ENCODE data around the gene TNFRSF9.
A peak's percentile ranks its signal among the peaks of the same experiment; 100 is the strongest.
"Not testable (repeated sequence)": the region's sequence is repeated elsewhere in the genome, so short reads cannot be mapped to it uniquely, and the experiment has no call there.

The TNFRSF9 gene

DNA sequence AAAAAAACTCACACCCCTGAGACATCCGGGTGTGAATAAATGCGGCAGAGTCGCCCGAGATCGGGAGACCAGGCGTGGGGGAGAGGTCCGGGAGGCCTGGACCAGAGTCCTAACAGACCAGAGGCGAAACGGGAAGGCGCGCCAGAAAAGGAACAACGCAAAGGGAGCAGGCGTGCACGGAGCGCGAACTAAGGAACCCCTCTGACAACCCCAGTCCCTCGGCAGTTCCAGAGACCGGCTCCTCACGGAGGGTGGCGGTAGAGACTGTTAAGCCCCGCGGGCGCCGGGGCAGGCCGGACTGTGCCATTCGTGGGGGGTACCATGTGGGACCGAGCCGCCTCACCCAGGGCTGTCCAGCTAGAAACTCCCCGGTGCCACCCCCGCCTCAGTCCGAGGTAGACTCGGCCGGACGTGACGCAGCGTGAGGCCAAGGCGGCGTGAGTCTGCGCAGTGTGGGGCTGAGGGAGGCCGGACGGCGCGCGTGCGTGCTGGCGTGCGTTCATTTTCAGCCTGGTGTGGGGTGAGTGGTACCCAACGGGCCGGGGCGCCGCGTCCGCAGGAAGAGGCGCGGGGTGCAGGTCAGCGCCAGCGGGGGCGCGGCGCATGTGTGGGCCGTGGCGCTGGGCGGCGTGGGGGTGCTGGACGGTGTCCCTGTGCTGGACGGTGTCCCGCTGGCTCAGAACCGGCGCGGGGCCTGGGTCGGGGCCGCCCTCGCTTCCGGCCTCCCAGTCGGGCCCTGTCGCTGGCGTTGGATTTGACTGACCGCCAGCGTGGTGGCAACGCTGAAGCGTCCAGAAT is 20.8 kb upstream of the TNFRSF9 start, which contains the start of gene PARK7:
Gene PARK7 (plus strand): TSS at position 496 of the 798 bp plus-strand sequence. CDS start 1,075 bp downstream, outside the sequence.
- peak; percentile 100 for DNase-seq (ENCODE audit: low spot score)

GRCh38 chr1:7960867-7961215 is 20.2 kb upstream of the TNFRSF9 start:
- DNase-seq (ENCODE audit: low spot score), result no peak

- DNase-seq (ENCODE audit: low spot score), result no peak
These were observed 19.5 kb upstream of the TNFRSF9 start for GRCh38 chr1:7960165-7960564.

DNA sequence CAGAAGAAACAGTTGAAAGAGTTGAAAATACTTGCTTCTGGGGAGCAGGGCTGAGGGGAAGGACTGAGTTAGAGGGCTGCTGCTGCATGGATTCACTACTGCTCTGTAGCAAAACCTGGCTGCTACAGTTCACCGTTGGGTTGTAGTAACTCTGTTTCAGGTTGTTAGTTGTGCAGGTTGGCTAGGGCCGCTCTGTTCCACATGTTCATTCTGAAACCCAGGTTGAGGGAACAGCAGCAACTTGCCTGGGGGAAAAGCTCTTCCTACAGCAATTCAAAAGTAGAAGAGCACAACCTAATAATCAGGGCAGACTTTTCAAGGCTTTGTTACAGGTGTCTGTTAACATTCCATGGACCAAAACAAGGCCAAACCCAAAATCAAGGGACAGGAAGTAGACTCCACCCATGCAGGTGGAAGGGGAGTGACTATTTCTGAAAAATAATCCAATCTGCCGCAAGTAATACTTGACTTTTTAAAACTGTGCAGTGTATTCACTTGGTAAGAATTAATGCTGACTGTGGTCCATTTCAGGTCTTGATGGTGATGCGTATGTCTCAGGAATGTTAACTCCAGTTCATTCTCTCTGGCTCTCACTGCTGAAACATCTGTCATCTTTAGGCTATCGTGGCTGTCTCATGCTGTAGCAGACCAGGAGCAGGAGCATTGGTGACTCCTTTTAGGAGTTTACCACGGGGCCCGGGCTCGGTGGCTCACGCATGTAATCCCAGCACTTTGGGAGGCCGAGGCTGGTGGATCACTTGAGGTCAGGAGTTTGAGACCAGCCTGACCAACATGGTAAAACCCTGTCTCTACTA is 15.8 kb upstream of the TNFRSF9 start:
- DNase-seq (ENCODE audit: low spot score), result no peak

GRCh38 chr1:7954683-7955082 is 14.0 kb upstream of the TNFRSF9 start:
- DNase-seq (ENCODE audit: low spot score), result no peak

- peak; percentile 95 for DNase-seq (ENCODE audit: low spot score)
These were observed 13.4 kb upstream of the TNFRSF9 start for GRCh38 chr1:7953850-7954609.

GRCh38 chr1:7952791-7953190 is 12.2 kb upstream of the TNFRSF9 start:
- not testable (repeated sequence) for DNase-seq (ENCODE audit: low spot score)

DNA sequence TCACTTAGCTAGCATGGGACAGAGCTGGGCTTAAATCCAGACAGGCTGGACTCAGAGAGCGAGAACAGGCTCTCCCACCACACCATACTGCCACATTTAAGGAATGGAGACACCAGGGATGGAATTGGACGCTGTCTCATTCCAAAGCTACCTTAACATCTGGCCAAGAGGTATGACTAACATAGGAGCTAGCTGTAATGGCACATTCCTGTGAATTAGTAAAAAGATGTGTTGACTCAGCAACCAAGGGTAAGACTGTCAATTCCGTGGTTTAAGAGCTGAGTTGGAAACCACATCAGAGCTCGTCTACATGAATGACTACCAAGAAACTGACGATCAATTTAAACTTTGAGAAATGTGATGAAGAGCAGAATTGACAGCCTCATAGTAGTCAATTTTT is 8.3 kb upstream of the TNFRSF9 start:
- DNase-seq (ENCODE audit: low spot score), result no peak

GRCh38 chr1:7943251-7943650 is 2.6 kb upstream of the TNFRSF9 start:
- no peak for DNase-seq (ENCODE audit: low spot score)

DNA sequence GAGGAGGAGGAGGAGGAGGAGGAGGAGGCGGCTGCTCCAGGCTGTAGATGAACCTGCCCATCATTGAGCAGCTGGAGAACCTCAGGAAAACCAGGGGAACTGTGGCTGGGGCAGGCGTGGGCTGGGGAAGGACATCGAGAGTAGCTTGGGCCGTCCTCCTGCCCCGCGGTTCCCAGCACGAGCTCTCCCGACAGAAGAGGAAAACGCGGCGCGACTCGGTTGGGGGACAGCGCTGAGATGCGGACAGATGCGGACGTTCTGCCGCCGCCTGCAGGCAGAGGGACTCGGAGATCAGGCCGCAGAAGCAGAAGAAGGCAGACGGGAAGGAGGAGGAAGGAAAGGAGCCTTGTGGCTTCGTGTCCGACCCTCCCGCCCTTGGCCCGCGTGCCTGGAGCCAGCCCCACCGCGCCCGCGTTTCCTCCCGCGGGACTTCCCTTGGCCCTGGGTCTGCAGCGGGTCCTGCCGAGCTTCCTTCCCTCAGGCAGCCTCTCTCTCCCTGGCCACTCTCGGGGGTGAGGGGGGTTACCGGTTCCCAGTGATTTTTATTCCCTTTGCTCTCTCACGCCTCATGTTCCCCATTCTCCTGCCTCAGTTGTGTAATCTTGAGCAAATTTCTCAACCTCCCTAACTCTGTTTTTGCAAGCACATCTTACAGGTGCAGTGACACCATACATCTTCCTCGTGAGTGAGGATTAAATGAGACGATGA is 1.7 kb upstream of the TNFRSF9 start:
- peak; percentile 73 for DNase-seq (ENCODE audit: low spot score)

- no peak for DNase-seq (ENCODE audit: low spot score)
These were observed 776 bp upstream of the TNFRSF9 start for GRCh38 chr1:7941437-7941793.

GRCh38 chr1:7940034-7940433 is 605 bp downstream of the TNFRSF9 start:
- no peak for DNase-seq (ENCODE audit: low spot score)

DNA sequence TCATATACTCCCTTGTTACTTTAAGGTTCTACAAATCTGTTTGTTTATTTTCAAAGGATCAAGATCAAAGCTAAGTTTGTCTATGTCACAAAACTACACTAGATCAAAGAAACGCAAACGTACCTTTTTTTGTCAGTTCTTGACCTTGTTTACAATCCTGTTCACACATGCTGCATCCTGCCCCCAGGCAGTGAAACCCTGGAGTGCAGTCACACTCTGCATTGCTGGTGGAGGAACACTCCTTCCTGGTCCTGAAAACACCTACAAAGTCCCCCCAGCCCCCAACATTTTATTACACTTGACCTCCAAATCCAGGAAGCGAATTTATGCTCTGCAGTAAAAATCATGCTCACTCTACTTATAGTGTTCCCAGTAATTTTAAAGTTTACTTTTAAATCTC is 2.6 kb downstream of the TNFRSF9 start:
- DNase-seq (ENCODE audit: low spot score), result no peak

GRCh38 chr1:7932524-7933138 is 8.0 kb downstream of the TNFRSF9 start:
- DNase-seq (ENCODE audit: low spot score), result no peak

GRCh38 chr1:7931446-7931812 is 9.2 kb downstream of the TNFRSF9 start:
- no peak for DNase-seq (ENCODE audit: low spot score)

GRCh38 chr1:7930645-7931445 is 9.8 kb downstream of the TNFRSF9 start:
- no peak for DNase-seq (ENCODE audit: low spot score)

- no peak for DNase-seq (ENCODE audit: low spot score)
These were observed 11.0 kb downstream of the TNFRSF9 start for GRCh38 chr1:7929637-7930036.

DNA sequence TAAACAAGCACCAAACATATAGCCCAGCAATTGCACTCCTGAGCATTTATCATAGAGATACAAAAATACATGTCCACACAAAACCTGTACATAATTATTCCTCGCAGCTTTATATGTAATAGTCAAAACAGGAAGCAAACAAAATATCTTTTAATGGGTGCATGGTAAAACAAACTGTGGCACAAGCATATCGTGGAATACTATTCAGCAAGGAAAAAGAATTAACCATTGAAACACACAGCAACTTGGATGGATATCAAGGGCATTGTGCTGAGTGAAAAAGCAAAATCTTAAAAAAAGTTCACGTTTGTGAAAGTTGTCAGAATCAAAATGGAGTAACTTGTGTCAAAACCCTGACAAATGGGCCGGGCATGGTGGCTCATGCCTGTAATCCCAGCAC is 12.4 kb downstream of the TNFRSF9 start:
- no peak for DNase-seq (ENCODE audit: low spot score)

DNA sequence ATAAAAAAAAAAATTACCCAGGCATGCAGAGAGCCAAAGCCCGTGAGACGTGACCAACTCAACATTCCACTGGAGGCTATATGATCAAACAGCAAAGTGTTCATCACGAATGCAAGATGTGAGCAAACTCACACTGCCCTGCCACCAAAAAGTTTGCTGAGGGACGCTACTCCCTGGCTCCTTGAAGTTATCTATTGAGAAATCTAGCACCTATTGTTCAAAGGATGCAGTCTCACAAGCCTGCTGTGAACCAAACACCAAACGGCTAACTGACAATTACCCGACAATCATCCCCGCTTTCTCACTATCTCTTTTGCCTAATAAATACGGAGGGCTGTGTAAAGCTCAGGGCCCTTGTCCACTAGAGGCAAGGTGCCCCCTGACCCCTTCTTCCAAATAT is 13.6 kb downstream of the TNFRSF9 start:
- not testable (repeated sequence) for DNase-seq (ENCODE audit: low spot score)

GRCh38 chr1:7922301-7922700 is 18.3 kb downstream of the TNFRSF9 start:
- no peak for DNase-seq (ENCODE audit: low spot score)

- no peak for DNase-seq (ENCODE audit: low spot score)
These were observed 18.8 kb downstream of the TNFRSF9 start for GRCh38 chr1:7921796-7922195.

Measured in left forelimb (tissue), 1 donor.